Adipocyte (in vitro differentiated cells): Measurements from ENCODE around the gene SLC31A1.
"Not testable (repeated sequence)": the region's sequence is repeated elsewhere in the genome, so short reads cannot be mapped to it uniquely, and the experiment has no call there.

Experiments
- DNase-seq: peaks from one replicate; pipeline ENCODE4 v3.0.0-alpha.2; 2015; ENCODE audit warnings: low read depth
- H3K27me3 ChIP-seq: replicated peaks from 2 replicates; pipeline ENCODE4 v1.7.0; 2013; ENCODE audit warnings: mild to moderate bottlenecking, low read length, moderate library complexity; ENCODE audit not compliant: control insufficient read depth, insufficient read depth
- H3K36me3 ChIP-seq: 2 replicates; pipeline ENCODE4 v1.7.0; 2013; ENCODE audit warnings: low read length, mild to moderate bottlenecking, moderate library complexity; ENCODE audit not compliant: control insufficient read depth, insufficient read depth, severe bottlenecking
- H3K4me1 ChIP-seq: 2 replicates; pipeline ENCODE4 v1.7.0; 2013; ENCODE audit warnings: mild to moderate bottlenecking, low read length, moderate library complexity; ENCODE audit not compliant: control insufficient read depth, insufficient read depth
- H3K4me3 ChIP-seq: 2 replicates; pipeline ENCODE4 v1.7.0; 2013; ENCODE audit warnings: mild to moderate bottlenecking, low read length, moderate library complexity
- H3K9ac ChIP-seq: 2 replicates; pipeline ENCODE4 v1.7.0; 2013; ENCODE audit warnings: mild to moderate bottlenecking, low read length, moderate library complexity
- H3K9me3 ChIP-seq: 2 replicates; pipeline ENCODE4 v1.7.0; 2013; ENCODE audit warnings: mild to moderate bottlenecking, low read length, moderate library complexity; ENCODE audit not compliant: control insufficient read depth

The SLC31A1 gene

GRCh38 chr9:113221800-113222481, 597 bp downstream of the SLC31A1 start:
- peak overlapping the region; percentile 99 for H3K4me3 ChIP-seq
- H3K9ac ChIP-seq: peak overlapping the region; percentile 98
- DNase-seq: no peak
- no peaks in the 10 kb centered on the region for H3K27me3 ChIP-seq
- H3K9me3 ChIP-seq: no peaks in the 10 kb centered on the region
- peaks cover 40% of the 10 kb centered on the region for H3K4me1 ChIP-seq
- peaks cover 11% of the 10 kb centered on the region for H3K36me3 ChIP-seq

GRCh38 chr9:113222482-113222841, 1.1 kb downstream of the SLC31A1 start:
- Histone ChIP-seq H3K4me1 (peaks cover 40% of the 10 kb centered on the region), H3K27me3 (no peaks in the 10 kb centered on the region), H3K36me3 (peaks cover 17% of the 10 kb centered on the region), H3K4me3 (peak overlapping the region; percentile 99), H3K9ac (peak overlapping the region; percentile 98), H3K9me3 (no peaks in the 10 kb centered on the region)
- peak; percentile 47 for DNase-seq

GRCh38 chr9:113223963-113224362, 2.6 kb downstream of the SLC31A1 start:
- no peak overlapping the region for H3K9ac ChIP-seq
- peaks cover 36% of the 10 kb centered on the region for H3K4me1 ChIP-seq
- peak; percentile 69 for DNase-seq
- H3K36me3 ChIP-seq: peaks cover 21% of the 10 kb centered on the region
- no peaks in the 10 kb centered on the region for H3K9me3 ChIP-seq
- H3K27me3 ChIP-seq: no peaks in the 10 kb centered on the region
- H3K4me3 ChIP-seq: peak overlapping the region; percentile 99

- Histone ChIP-seq H3K4me1 (peaks cover 18% of the 10 kb centered on the region), H3K9ac (no peak overlapping the region), H3K4me3 (no peak overlapping the region), H3K36me3 (peaks cover 21% of the 10 kb centered on the region), H3K27me3 (no peaks in the 10 kb centered on the region), H3K9me3 (no peaks in the 10 kb centered on the region)
- no peak for DNase-seq
These were observed 6.1 kb downstream of the SLC31A1 start for GRCh38 chr9:113227436-113227835.

GRCh38 chr9:113228130-113228665, 6.9 kb downstream of the SLC31A1 start:
- H3K9me3 ChIP-seq: no peaks in the 10 kb centered on the region
- H3K9ac ChIP-seq: no peak overlapping the region
- H3K4me3 ChIP-seq: no peak overlapping the region
- H3K36me3 ChIP-seq: peaks cover 21% of the 10 kb centered on the region
- DNase-seq: no peak
- H3K4me1 ChIP-seq: peaks cover 17% of the 10 kb centered on the region
- no peaks in the 10 kb centered on the region for H3K27me3 ChIP-seq

GRCh38 chr9:113231701-113232100, 10.4 kb downstream of the SLC31A1 start:
- Histone ChIP-seq H3K9ac (no peak overlapping the region), H3K36me3 (peaks cover 10% of the 10 kb centered on the region), H3K4me3 (no peak overlapping the region), H3K9me3 (no peaks in the 10 kb centered on the region), H3K4me1 (peaks cover 21% of the 10 kb centered on the region), H3K27me3 (no peaks in the 10 kb centered on the region)
- no peak for DNase-seq

- not testable (repeated sequence) for H3K4me3 ChIP-seq, H3K9ac ChIP-seq, H3K36me3 ChIP-seq, H3K27me3 ChIP-seq, H3K9me3 ChIP-seq
- peaks cover 45% of the 10 kb centered on the region for H3K4me1 ChIP-seq
- peak; percentile 24 for DNase-seq
These were observed 14.4 kb downstream of the SLC31A1 start for GRCh38 chr9:113235701-113236255.

GRCh38 chr9:113237026-113237425, 15.7 kb downstream of the SLC31A1 start:
- no peak overlapping the region for H3K4me3 ChIP-seq
- H3K27me3 ChIP-seq: no peaks in the 10 kb centered on the region
- no peak for DNase-seq
- H3K9me3 ChIP-seq: no peaks in the 10 kb centered on the region
- peaks cover 45% of the 10 kb centered on the region for H3K4me1 ChIP-seq
- H3K36me3 ChIP-seq: no peaks in the 10 kb centered on the region
- no peak overlapping the region for H3K9ac ChIP-seq

- Histone ChIP-seq H3K4me1 (peaks cover 38% of the 10 kb centered on the region), H3K9ac (no peak overlapping the region), H3K9me3 (no peaks in the 10 kb centered on the region), H3K36me3 (no peaks in the 10 kb centered on the region), H3K4me3 (no peak overlapping the region), H3K27me3 (no peaks in the 10 kb centered on the region)
- DNase-seq: no peak
These were observed 17.0 kb downstream of the SLC31A1 start for GRCh38 chr9:113238202-113238858.

- Histone ChIP-seq H3K36me3 (no peaks in the 10 kb centered on the region), H3K9me3 (no peaks in the 10 kb centered on the region), H3K4me1 (peaks cover 33% of the 10 kb centered on the region), H3K27me3 (no peaks in the 10 kb centered on the region), H3K9ac (no peak overlapping the region), H3K4me3 (peak overlapping the region; percentile 16)
- no peak for DNase-seq
These were observed 17.5 kb downstream of the SLC31A1 start for GRCh38 chr9:113238859-113239232.

GRCh38 chr9:113241161-113241560, 19.8 kb downstream of the SLC31A1 start:
- no peak for DNase-seq
- Histone ChIP-seq H3K27me3 (no peaks in the 10 kb centered on the region), H3K9me3 (no peaks in the 10 kb centered on the region), H3K9ac (no peak overlapping the region), H3K36me3 (no peaks in the 10 kb centered on the region), H3K4me1 (peaks cover 24% of the 10 kb centered on the region), H3K4me3 (no peak overlapping the region)
